Ovary (tissue), 3 donors: ENCODE results near the gene CTCFL.

Source experiments
- CTCF ChIP-seq, 3 donors: fragments of 450-650 bp in 2 of 3; fragments of 200-600 bp in 1 of 3; IDR thresholded peaks; one replicate each; pipeline versions ENCODE4 v1.5.1 to v1.8.0; 2016 to 2022; ENCODE audit warnings: antibody characterized with exemption in 3 of 3, mild to moderate bottlenecking in 1 of 3
- EP300 ChIP-seq: sonication (generic); formaldehyde crosslinking; IDR thresholded peaks from one replicate; pipeline ENCODE4 v1.6.1; 2017; ENCODE audit warnings: antibody characterized with exemption
- donor health status: DM: no; HTN: no; CAD: no.

- TF ChIP-seq CTCF (IDR thresholded peaks at IDR 0.05) (no peak), EP300 (no peak)
Measured at GRCh38 chr20:57462781-57463180, 62.2 kb downstream of the CTCFL start.
